ENCODE measurements around the gene COL23A1.
"Not testable (repeated sequence)": the region's sequence is repeated elsewhere in the genome, so short reads cannot be mapped to it uniquely, and the experiment has no call there.

Gene COL23A1

DNA sequence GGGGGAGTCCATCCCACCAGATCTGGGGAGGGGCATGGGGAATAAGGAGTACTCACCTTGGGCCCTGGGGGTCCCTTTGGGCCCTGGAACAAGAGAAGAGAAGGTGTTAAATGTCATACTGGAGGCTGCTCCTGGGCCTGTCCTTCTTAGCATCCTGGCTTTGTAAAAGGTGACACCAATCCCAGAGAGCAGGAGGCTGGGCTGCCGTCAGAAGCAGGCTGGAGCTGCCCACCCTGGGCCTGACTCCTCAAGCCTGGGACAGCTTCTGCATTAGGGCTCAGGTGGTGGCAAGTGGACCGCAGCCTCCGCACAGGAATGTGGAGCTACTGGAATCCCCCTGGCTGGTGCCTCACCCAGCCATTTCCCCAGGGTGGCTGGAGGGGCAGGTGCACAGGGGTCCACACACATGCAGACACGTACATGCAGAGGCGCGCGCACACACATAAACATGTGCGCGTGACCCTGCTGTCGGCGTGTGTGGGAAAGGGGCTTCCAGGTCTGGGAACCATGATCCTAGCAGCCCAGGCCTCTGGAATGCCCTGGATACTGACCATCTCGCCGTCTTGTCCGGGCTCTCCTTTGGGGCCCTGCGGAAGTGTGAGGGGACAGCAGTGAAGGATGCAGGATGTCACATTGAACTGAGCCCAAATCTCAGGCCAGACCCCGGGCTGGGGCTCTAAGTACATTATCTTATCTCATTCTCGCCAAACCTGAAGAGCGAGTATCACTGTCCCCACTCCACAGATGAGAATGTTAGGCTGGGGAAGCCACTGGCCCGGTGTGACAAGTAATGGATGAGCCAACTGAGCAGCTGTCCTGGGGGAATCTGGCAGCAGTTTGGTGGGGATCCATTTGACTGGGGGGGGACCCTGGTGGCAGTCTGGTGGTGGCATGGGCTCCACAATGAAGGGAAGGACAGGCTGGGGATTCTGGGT lies 328.3 kb downstream of the COL23A1 start:
- Histone ChIP-seq H3K9me3 (ENCODE audit: control insufficient read depth, low read depth, low read length) (no peaks in the 10 kb centered on the region), H3K27me3 (ENCODE audit: control insufficient read depth, insufficient read depth, low read length) (no peaks in the 10 kb centered on the region), H3K27ac (ENCODE audit: low read length) (no peak overlapping the region), H3K9ac (ENCODE audit: low read length) (no peak overlapping the region), H3K36me3 (ENCODE audit: control insufficient read depth, low read depth, low read length) (no peaks in the 10 kb centered on the region), H3K4me1 (ENCODE audit: control insufficient read depth, low read depth, low read length) (no peaks in the 10 kb centered on the region), H3K4me3 (ENCODE audit: low read length) (no peak overlapping the region)

- no peaks in the 10 kb centered on the region for H3K4me1 ChIP-seq (ENCODE audit: control insufficient read depth, low read depth, low read length)
- no peaks in the 10 kb centered on the region for H3K9me3 ChIP-seq (ENCODE audit: control insufficient read depth, low read depth, low read length)
- no peaks in the 10 kb centered on the region for H3K36me3 ChIP-seq (ENCODE audit: control insufficient read depth, low read depth, low read length)
- H3K9ac ChIP-seq (ENCODE audit: low read length), result no peak overlapping the region
- no peaks in the 10 kb centered on the region for H3K27me3 ChIP-seq (ENCODE audit: control insufficient read depth, insufficient read depth, low read length)
- no peak overlapping the region for H3K4me3 ChIP-seq (ENCODE audit: low read length)
- H3K27ac ChIP-seq (ENCODE audit: low read length), result no peak overlapping the region
Observed at GRCh38 chr5:178259623-178260536, 330.3 kb downstream of the COL23A1 start.

DNA sequence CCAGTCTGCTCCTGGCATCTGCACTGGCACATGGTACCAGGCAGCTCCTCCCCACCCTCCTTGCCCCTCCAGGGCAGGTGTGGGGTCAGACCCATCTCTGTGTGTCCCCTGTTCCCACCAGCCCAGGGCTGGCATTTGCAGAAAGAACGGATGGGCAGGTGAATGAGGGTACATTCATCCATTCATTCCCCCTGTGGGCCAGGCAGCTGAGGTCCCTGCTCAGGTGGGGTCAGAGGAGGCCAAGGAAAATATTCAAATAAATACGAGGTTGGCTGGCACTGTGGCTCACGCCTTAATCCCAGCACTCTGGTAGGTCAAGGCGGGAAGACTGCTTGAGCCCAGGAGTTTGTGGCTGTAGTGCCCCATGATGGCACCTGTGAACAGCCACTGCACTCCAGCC lies 332.5 kb downstream of the COL23A1 start:
- H3K9me3 ChIP-seq (ENCODE audit: control insufficient read depth, low read depth, low read length), result no peaks in the 10 kb centered on the region
- no peaks in the 10 kb centered on the region for H3K27me3 ChIP-seq (ENCODE audit: control insufficient read depth, insufficient read depth, low read length)
- no peak overlapping the region for H3K4me3 ChIP-seq (ENCODE audit: low read length)
- no peaks in the 10 kb centered on the region for H3K4me1 ChIP-seq (ENCODE audit: control insufficient read depth, low read depth, low read length)
- H3K36me3 ChIP-seq (ENCODE audit: control insufficient read depth, low read depth, low read length), result no peaks in the 10 kb centered on the region
- H3K27ac ChIP-seq (ENCODE audit: low read length), result no peak overlapping the region
- H3K9ac ChIP-seq (ENCODE audit: low read length), result no peak overlapping the region

DNA sequence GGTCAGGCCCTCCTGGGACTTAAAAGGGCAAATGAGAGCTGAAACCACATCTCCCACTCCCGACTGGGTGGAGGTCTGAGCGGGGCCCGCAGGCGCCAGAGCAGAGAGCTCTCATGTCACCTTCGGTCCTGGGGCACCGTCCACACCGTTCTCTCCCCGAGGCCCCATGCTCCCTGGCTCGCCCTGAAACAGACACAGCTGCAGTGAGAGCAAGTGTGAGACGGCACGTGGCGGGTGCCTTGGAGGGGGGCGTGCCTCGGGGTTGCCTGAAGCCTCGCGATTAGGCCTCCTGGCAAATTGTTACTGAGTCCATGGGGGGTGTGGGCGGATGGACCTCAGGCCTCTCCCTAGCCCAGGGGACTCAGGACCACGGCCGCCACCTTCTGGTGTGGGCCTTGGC lies 333.4 kb downstream of the COL23A1 start:
- Histone ChIP-seq H3K27ac (ENCODE audit: low read length) (no peak overlapping the region), H3K4me1 (ENCODE audit: control insufficient read depth, low read depth, low read length) (no peaks in the 10 kb centered on the region), H3K27me3 (ENCODE audit: control insufficient read depth, insufficient read depth, low read length) (no peaks in the 10 kb centered on the region), H3K9me3 (ENCODE audit: control insufficient read depth, low read depth, low read length) (no peaks in the 10 kb centered on the region), H3K4me3 (ENCODE audit: low read length) (no peak overlapping the region), H3K36me3 (ENCODE audit: control insufficient read depth, low read depth, low read length) (no peaks in the 10 kb centered on the region), H3K9ac (ENCODE audit: low read length) (no peak overlapping the region)

DNA sequence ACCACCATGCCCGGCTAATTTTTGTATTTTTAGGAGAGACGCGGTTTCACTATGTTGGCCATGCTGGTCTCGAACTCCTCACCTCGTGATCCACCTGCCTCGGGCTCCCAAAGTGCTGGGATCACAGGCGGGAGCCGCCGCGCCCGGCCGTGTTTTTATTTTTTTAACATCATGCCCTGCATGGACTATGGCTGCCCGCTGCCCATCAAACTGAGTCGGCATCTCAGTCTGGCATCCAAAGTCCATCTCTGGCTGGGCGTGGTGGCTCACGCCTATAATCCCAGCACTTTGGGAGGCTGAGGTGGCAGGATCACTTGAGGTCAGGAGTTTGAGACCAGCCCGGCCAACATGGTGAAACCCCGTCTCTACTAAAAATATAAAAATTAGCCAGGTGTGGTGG lies 336.6 kb downstream of the COL23A1 start:
- not testable (repeated sequence) for H3K9me3 ChIP-seq (ENCODE audit: control insufficient read depth, low read depth, low read length); H3K36me3 ChIP-seq (ENCODE audit: control insufficient read depth, low read depth, low read length); H3K4me1 ChIP-seq (ENCODE audit: control insufficient read depth, low read depth, low read length); H3K4me3 ChIP-seq (ENCODE audit: low read length); H3K27me3 ChIP-seq (ENCODE audit: control insufficient read depth, insufficient read depth, low read length); H3K9ac ChIP-seq (ENCODE audit: low read length); H3K27ac ChIP-seq (ENCODE audit: low read length)

DNA sequence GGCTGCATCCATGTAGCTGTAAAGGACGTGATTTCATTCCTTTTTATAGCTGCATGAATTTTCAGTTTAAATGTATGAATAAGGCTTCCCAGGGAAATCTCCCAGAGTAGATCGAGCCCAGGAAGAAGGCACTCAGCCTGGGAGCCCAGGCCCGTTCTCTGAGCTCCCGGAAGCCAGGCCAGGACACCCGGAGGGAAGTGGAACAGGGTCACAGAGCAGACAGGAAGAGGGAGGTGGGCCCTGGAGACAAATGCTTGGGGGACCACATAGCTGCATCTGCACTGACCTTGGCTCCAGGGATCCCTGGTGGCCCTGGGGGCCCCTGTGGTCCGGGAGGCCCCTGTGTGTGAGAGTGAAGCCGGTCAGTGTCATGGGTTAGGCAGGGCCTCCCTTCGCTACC lies 337.9 kb downstream of the COL23A1 start:
- H3K4me3 ChIP-seq (ENCODE audit: low read length), result no peak overlapping the region
- no peaks in the 10 kb centered on the region for H3K9me3 ChIP-seq (ENCODE audit: control insufficient read depth, low read depth, low read length)
- no peaks in the 10 kb centered on the region for H3K27me3 ChIP-seq (ENCODE audit: control insufficient read depth, insufficient read depth, low read length)
- no peaks in the 10 kb centered on the region for H3K4me1 ChIP-seq (ENCODE audit: control insufficient read depth, low read depth, low read length)
- H3K27ac ChIP-seq (ENCODE audit: low read length), result no peak overlapping the region
- no peaks in the 10 kb centered on the region for H3K36me3 ChIP-seq (ENCODE audit: control insufficient read depth, low read depth, low read length)
- H3K9ac ChIP-seq (ENCODE audit: low read length), result no peak overlapping the region

GRCh38 chr5:178250263-178250662 lies 339.9 kb downstream of the COL23A1 start:
- no peak overlapping the region for H3K27ac ChIP-seq (ENCODE audit: low read length)
- H3K9me3 ChIP-seq (ENCODE audit: control insufficient read depth, low read depth, low read length), result no peaks in the 10 kb centered on the region
- H3K4me3 ChIP-seq (ENCODE audit: low read length), result no peak overlapping the region
- no peaks in the 10 kb centered on the region for H3K27me3 ChIP-seq (ENCODE audit: control insufficient read depth, insufficient read depth, low read length)
- no peaks in the 10 kb centered on the region for H3K36me3 ChIP-seq (ENCODE audit: control insufficient read depth, low read depth, low read length)
- H3K4me1 ChIP-seq (ENCODE audit: control insufficient read depth, low read depth, low read length), result no peaks in the 10 kb centered on the region
- H3K9ac ChIP-seq (ENCODE audit: low read length), result no peak overlapping the region

- no peaks in the 10 kb centered on the region for H3K9me3 ChIP-seq (ENCODE audit: control insufficient read depth, low read depth, low read length)
- no peaks in the 10 kb centered on the region for H3K36me3 ChIP-seq (ENCODE audit: control insufficient read depth, low read depth, low read length)
- no peaks in the 10 kb centered on the region for H3K4me1 ChIP-seq (ENCODE audit: control insufficient read depth, low read depth, low read length)
- no peaks in the 10 kb centered on the region for H3K27me3 ChIP-seq (ENCODE audit: control insufficient read depth, insufficient read depth, low read length)
- no peak overlapping the region for H3K27ac ChIP-seq (ENCODE audit: low read length)
- H3K9ac ChIP-seq (ENCODE audit: low read length), result no peak overlapping the region
- no peak overlapping the region for H3K4me3 ChIP-seq (ENCODE audit: low read length)
Observed at GRCh38 chr5:178249191-178249989, 340.8 kb downstream of the COL23A1 start.

DNA sequence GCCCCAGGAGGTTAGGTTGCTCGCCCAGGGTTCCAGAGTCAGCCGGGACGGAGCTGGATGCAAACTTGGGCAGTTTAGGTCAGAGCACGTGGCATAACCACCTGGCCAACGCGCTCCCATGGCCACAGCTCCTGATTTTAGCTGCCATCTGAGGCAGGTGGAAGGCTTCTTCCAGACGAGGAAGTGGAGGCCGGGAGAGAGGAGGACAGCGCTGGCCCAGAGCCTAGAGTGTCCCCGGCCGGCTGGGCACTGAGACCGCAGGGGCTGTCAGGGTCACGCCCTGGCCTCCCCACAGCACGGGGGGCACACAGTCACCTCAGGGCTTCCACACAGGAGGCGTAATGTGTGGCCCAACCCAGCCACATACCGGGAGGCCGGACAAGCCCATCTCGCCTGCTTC lies 341.4 kb downstream of the COL23A1 start:
- Histone ChIP-seq H3K4me3 (ENCODE audit: low read length) (no peak overlapping the region), H3K36me3 (ENCODE audit: control insufficient read depth, low read depth, low read length) (no peaks in the 10 kb centered on the region), H3K9ac (ENCODE audit: low read length) (no peak overlapping the region), H3K27me3 (ENCODE audit: control insufficient read depth, insufficient read depth, low read length) (no peaks in the 10 kb centered on the region), H3K4me1 (ENCODE audit: control insufficient read depth, low read depth, low read length) (no peaks in the 10 kb centered on the region), H3K27ac (ENCODE audit: low read length) (no peak overlapping the region), H3K9me3 (ENCODE audit: control insufficient read depth, low read depth, low read length) (no peaks in the 10 kb centered on the region)

DNA sequence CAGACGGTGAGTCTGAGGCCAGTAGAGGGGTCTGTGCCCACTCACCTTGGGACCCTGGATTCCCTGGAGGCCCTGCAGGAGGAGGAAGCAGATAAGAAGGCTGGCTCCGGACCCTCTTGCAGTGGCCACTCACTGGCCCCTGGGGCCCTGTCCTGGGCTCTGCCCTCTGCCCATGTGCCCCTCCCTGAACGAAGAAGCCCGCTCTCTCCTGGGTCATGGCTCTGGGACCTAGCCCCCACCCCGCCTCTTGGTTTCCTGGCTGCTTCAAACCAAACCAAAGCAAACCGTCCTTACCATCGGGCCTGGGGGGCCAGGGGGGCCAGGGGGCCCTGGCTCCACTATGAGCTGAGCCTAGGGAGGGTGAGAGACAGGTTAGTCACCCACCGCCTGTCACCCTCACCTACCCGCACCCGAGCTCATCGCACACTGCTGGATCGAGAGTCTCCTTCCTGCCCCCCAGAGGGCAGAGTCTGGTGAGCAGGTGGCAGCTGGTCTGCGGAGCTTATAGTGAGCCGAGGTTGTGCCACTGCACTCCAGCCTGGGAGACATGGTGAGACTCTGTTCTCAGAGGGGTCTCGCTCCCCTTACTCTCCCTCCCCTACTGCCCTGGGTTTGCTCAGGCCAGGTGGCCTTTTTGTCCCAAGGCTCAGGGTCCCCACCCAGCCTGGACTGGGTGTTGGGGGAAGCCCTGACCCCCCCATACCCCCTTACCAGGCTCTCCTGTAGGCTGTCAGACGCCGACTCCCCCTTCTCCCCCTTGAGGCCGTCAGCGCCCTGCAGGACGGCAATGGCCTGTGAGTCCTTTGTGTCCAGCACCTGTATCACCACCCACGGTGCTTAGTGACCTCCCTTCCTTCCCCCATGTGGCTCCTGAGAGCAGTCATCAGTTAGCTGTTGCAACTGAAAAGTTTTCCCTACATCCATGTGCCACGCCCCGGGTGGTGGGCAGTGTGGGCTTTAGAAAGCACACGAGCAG lies 342.4 kb downstream of the COL23A1 start:
- Histone ChIP-seq H3K27me3 (ENCODE audit: control insufficient read depth, insufficient read depth, low read length) (no peaks in the 10 kb centered on the region), H3K4me3 (ENCODE audit: low read length) (no peak overlapping the region), H3K9me3 (ENCODE audit: control insufficient read depth, low read depth, low read length) (no peaks in the 10 kb centered on the region), H3K36me3 (ENCODE audit: control insufficient read depth, low read depth, low read length) (no peaks in the 10 kb centered on the region), H3K27ac (ENCODE audit: low read length) (no peak overlapping the region), H3K9ac (ENCODE audit: low read length) (no peak overlapping the region), H3K4me1 (ENCODE audit: control insufficient read depth, low read depth, low read length) (no peaks in the 10 kb centered on the region)
